ENCODE data around the gene INAFM1.
"Not testable (repeated sequence)": the region's sequence is repeated elsewhere in the genome, so short reads cannot be mapped to it uniquely, and the experiment has no call there.

INAFM1 gene

GRCh38 chr19:47271949-47272348 lies 2.7 kb upstream of the INAFM1 start:
- no peak for DNase-seq

- DNase-seq, result no peak
Measured at GRCh38 chr19:47272448-47273312, 2.0 kb upstream of the INAFM1 start.

GRCh38 chr19:47273313-47274070 lies 1.2 kb upstream of the INAFM1 start:
- peak; percentile 94 for DNase-seq

GRCh38 chr19:47274891-47275761 lies 441 bp downstream of the INAFM1 start:
- DNase-seq, result peak; percentile 66

GRCh38 chr19:47275791-47276461 lies 1.2 kb downstream of the INAFM1 start:
- DNase-seq, result no peak

GRCh38 chr19:47276513-47276912 lies 1.8 kb downstream of the INAFM1 start:
- not testable (repeated sequence) for DNase-seq

- DNase-seq, result no peak
Measured at GRCh38 chr19:47280183-47280797, 5.6 kb downstream of the INAFM1 start.

GRCh38 chr19:47283405-47284059 lies 8.8 kb downstream of the INAFM1 start:
- no peak for DNase-seq

GRCh38 chr19:47284324-47284899 lies 9.7 kb downstream of the INAFM1 start:
- no peak for DNase-seq

- peak; percentile 65 for DNase-seq
Measured at GRCh38 chr19:47296036-47296435, 21.4 kb downstream of the INAFM1 start.

- not testable (repeated sequence) for DNase-seq
Measured at GRCh38 chr19:47300867-47301266, 26.2 kb downstream of the INAFM1 start.

- DNase-seq, result no peak
Measured at GRCh38 chr19:47302249-47302648, 27.6 kb downstream of the INAFM1 start.

- DNase-seq, result no peak
Measured at GRCh38 chr19:47303966-47304365, 29.3 kb downstream of the INAFM1 start.

- DNase-seq, result peak; percentile 70
Measured at GRCh38 chr19:47305309-47305751, 30.6 kb downstream of the INAFM1 start.

- no peak for DNase-seq
Measured at GRCh38 chr19:47306303-47306702, 31.6 kb downstream of the INAFM1 start.

- no peak for DNase-seq
Measured at GRCh38 chr19:47309038-47309437, 34.4 kb downstream of the INAFM1 start.

- DNase-seq, result no peak
Measured at GRCh38 chr19:47309608-47310007, 34.9 kb downstream of the INAFM1 start, which contains the start of gene C5AR1. TSS of gene C5AR1 (plus strand) at chr19:47309861. CDS start at chr19:47309896, 35 bp downstream.

- no peak for DNase-seq
Measured at GRCh38 chr19:47310323-47310722, 35.6 kb downstream of the INAFM1 start.

GRCh38 chr19:47310819-47311218 lies 36.1 kb downstream of the INAFM1 start:
- no peak for DNase-seq

- no peak for DNase-seq
Measured at GRCh38 chr19:47312366-47313006, 37.8 kb downstream of the INAFM1 start.

Data from right forelimb (tissue), 1 donor.